Measurements from ENCODE around the gene TNFRSF12A. TPM values are rescaled to one million over a fixed set of nuclear protein-coding genes. Genes with fewer than 3 reads are reported as not detected.

TNFRSF12A gene
- total and polyA plus RNA-seq, 9 of the 15 experiments (the other 6 are each of a cell fraction or from before 2014, with no cell fraction given), result 0.41 to 61.8 (median 26.5) TPM

- TF ChIP-seq REST (IDR thresholded peaks at IDR 0.05; ENCODE audit: borderline replicate concordance), result peak; percentile 79
- peak; percentile 62; the same call in 1 of the 2 replicates for TF ChIP-seq REST (CRISPR knock-in tag; IDR thresholded peaks at IDR 0.05; ENCODE audit: low read depth)
- no peak for TF ChIP-seq U2AF2 (optimal IDR thresholded peaks at IDR 0.05; ENCODE audit: low read depth, low read length)
- TF ChIP-seq CBX1 (IDR thresholded peaks at IDR 0.05; ENCODE audit: low read depth), result peak; percentile 29; the same call in 1 of the 2 replicates
- 0 out of 2 replicates have a peak, but pooled peaks have one; percentile 23 for TF ChIP-seq SMARCE1 (IDR thresholded peaks at IDR 0.05)
- peak; percentile 81 for TF ChIP-seq TBP (optimal IDR thresholded peaks at IDR 0.05; ENCODE audit: low read depth, low read length)
- peak; percentile 85 for TF ChIP-seq POLR2G (IDR thresholded peaks at IDR 0.05; ENCODE audit: low read depth, low read length)
- no peak for TF ChIP-seq SRSF3 (IDR thresholded peaks at IDR 0.05; ENCODE audit: insufficient read depth, low read length)
- peak; percentile 73 for TF ChIP-seq MYC (IDR thresholded peaks at IDR 0.05; ENCODE audit: low read depth, low read length)
- TF ChIP-seq MYC (CRISPR knock-in tag; IDR thresholded peaks at IDR 0.05; ENCODE audit: borderline replicate concordance, low read depth), result no peak
- peak; percentile 82 for TF ChIP-seq HMGN3 (IDR thresholded peaks at IDR 0.05; ENCODE audit: borderline replicate concordance, extremely low read depth, insufficient read length, low read depth, low read length)
- peak; percentile 49; the same call in 1 of the 2 replicates for TF ChIP-seq FOSL1 (tag; conservative IDR thresholded peaks at IDR 0.05)
- TF ChIP-seq CTCF (IDR thresholded peaks at IDR 0.05 in 2 of 3, conservative IDR thresholded peaks at IDR 0.05 in 1 of 3; ENCODE audit: insufficient read depth in 2 of 3, low read depth in 1 of 3, low read length in 3 of 3), result peak; percentile 90 to 95 (median 90)
- no peak for TF ChIP-seq ZFP1 (CRISPR knock-in tag; IDR thresholded peaks at IDR 0.05)
- TF ChIP-seq ZBTB33 (CRISPR knock-in tag; IDR thresholded peaks at IDR 0.05), result peak; percentile 70; the same call in 1 of the 2 replicates
- no peak for TF ChIP-seq MYNN (IDR thresholded peaks at IDR 0.05)
- TF ChIP-seq MYNN (CRISPR knock-in tag; IDR thresholded peaks at IDR 0.05), result no peak
Observed at GRCh38 chr16:2983706-2984136, 36.4 kb upstream of the TNFRSF12A start (continued).

Data from K562 (cell line).